Activated CD4-positive, alpha-beta T cell treated with anti-CD3 and anti-CD28 coated beads, Interleukin-2, Interleukin-6, amounts not matched to agents 100 ng/mL and 50 ng/mL, durations not matched to agents 16 hours and 8 hours (primary cell): ENCODE data around the gene ANXA4.

Experiments used
- DNase-seq: peaks from one replicate; pipeline ENCODE4 v3.0.0-alpha.2; 2020

Gene ANXA4

GRCh38 chr2:69741575-69742321 is at the start of gene ANXA4:
Gene ANXA4, plus strand, starts transcription at chr2:69742134. Its CDS starts 39,432 bp downstream, at chr2:69781566.
- peak; percentile 80 for DNase-seq

- DNase-seq, result no peak
These were observed 49.5 kb upstream of the ANXA4 start for GRCh38 chr2:69692424-69692823.

GRCh38 chr2:69693059-69693774 is 48.7 kb upstream of the ANXA4 start:
- DNase-seq, result peak; percentile 39

- peak; percentile 58 for DNase-seq
These were observed 48.0 kb upstream of the ANXA4 start for GRCh38 chr2:69693775-69694450.

GRCh38 chr2:69694894-69695849 is 46.8 kb upstream of the ANXA4 start:
- no peak for DNase-seq

- DNase-seq, result no peak
These were observed 46.1 kb upstream of the ANXA4 start for GRCh38 chr2:69695850-69696216.

GRCh38 chr2:69700381-69700780 is 41.6 kb upstream of the ANXA4 start:
- no peak for DNase-seq

- DNase-seq, result no peak
These were observed 40.6 kb upstream of the ANXA4 start for GRCh38 chr2:69701100-69701945.

GRCh38 chr2:69703189-69703588 is 38.7 kb upstream of the ANXA4 start:
- no peak for DNase-seq

- DNase-seq, result no peak
These were observed 37.5 kb upstream of the ANXA4 start for GRCh38 chr2:69704446-69704845.

GRCh38 chr2:69709290-69709689 is 32.6 kb upstream of the ANXA4 start:
- DNase-seq, result no peak

GRCh38 chr2:69711971-69712370 is 30.0 kb upstream of the ANXA4 start:
- no peak for DNase-seq

GRCh38 chr2:69714024-69714423 is 27.9 kb upstream of the ANXA4 start:
- no peak for DNase-seq

- DNase-seq, result peak; percentile 93
These were observed 27.3 kb upstream of the ANXA4 start for GRCh38 chr2:69714539-69715220.

- DNase-seq, result peak; percentile 44
These were observed 26.0 kb upstream of the ANXA4 start for GRCh38 chr2:69715964-69716363.

GRCh38 chr2:69716555-69717120 is 25.3 kb upstream of the ANXA4 start:
- DNase-seq, result no peak

GRCh38 chr2:69717186-69717585 is 24.7 kb upstream of the ANXA4 start:
- no peak for DNase-seq

GRCh38 chr2:69717861-69718273 is 24.1 kb upstream of the ANXA4 start:
- no peak for DNase-seq

GRCh38 chr2:69718338-69718965 is 23.5 kb upstream of the ANXA4 start:
- DNase-seq, result no peak

- no peak for DNase-seq
These were observed 21.5 kb upstream of the ANXA4 start for GRCh38 chr2:69720404-69720803.
